ENCODE measurements around the gene CALML5. TPM values are rescaled to one million over a fixed set of nuclear protein-coding genes. Genes with fewer than 3 reads are reported as not detected.

The CALML5 gene
- polyA plus RNA-seq, 1 of the 3 experiments (the other 2 are of a cell fraction): not detected

GRCh38 chr10:5506246-5506645, 6.9 kb upstream of the CALML5 start:
- ChIA-PET CTCF (no interaction called here), POLR2A (no interaction called here)
- Histone ChIP-seq H3K36me3 (replicated peaks in 1 of 2; ENCODE audit: control insufficient read depth in 1 of 2, insufficient read depth in 2 of 2, low read length in 1 of 2) (no peaks in the 10 kb centered on the region), H3K4me1 (ENCODE audit: control insufficient read depth in 1 of 2, insufficient read depth in 2 of 2, low read depth in 1 of 2, low read length in 1 of 2) (no peaks in the 10 kb centered on the region; a peak in 1 of 4 replicates), H3K9me2 (no peaks in the 10 kb centered on the region), H3F3A (replicated peaks; ENCODE audit: insufficient read depth) (no peaks in the 10 kb centered on the region), H3K9me3 (no peaks in the 10 kb centered on the region), H3K27me3 (ENCODE audit: insufficient read depth) (no peaks in the 10 kb centered on the region), H3K9ac (no peak overlapping the region), H3K79me2 (ENCODE audit: insufficient read depth) (no peaks in the 10 kb centered on the region), H4K20me1 (ENCODE audit: insufficient read depth) (no peaks in the 10 kb centered on the region), H3K4me3 (ENCODE audit: low read depth in 2 of 2, low read length in 1 of 2) (no peak overlapping the region), H2AFZ (ENCODE audit: low read depth) (no peak overlapping the region), H3K27ac (ENCODE audit: low read depth in 2 of 2, low read length in 1 of 2) (no peak overlapping the region), H3K4me2 (no peak overlapping the region)
- DNase-seq: no peak
- TF ChIP-seq MAX (IDR thresholded peaks at IDR 0.05; ENCODE audit: low read depth): no peak
- TF ChIP-seq NFIC (IDR thresholded peaks at IDR 0.05; ENCODE audit: borderline replicate concordance): no peak
- TF ChIP-seq GATA2 (CRISPR knock-in tag; IDR thresholded peaks at IDR 0.05): no peak
- no peak for TF ChIP-seq USF2 (IDR thresholded peaks at IDR 0.05; ENCODE audit: borderline replicate concordance, low read depth, low read length)
- TF ChIP-seq FOSL2 (IDR thresholded peaks at IDR 0.05; ENCODE audit: borderline replicate concordance, low read depth): no peak
- no peak for TF ChIP-seq SMC3 (IDR thresholded peaks at IDR 0.05; ENCODE audit: low read depth, low read length)
- TF ChIP-seq CHD2 (IDR thresholded peaks at IDR 0.05; ENCODE audit: low read length, partially characterized antibody): no peak
- no peak for TF ChIP-seq RFX5 (IDR thresholded peaks at IDR 0.05; ENCODE audit: low read length)
- TF ChIP-seq IRF3 (IDR thresholded peaks at IDR 0.05; ENCODE audit: low read depth, low read length): no peak
- TF ChIP-seq EZH2phosphoT487 (IDR thresholded peaks at IDR 0.05; ENCODE audit: borderline replicate concordance, low read depth): no peak
- TF ChIP-seq YY1 (IDR thresholded peaks at IDR 0.05; ENCODE audit: low read depth): no peak
- 73% methylated on average over 2 of the region's 2 CpGs for whole genome bisulfite sequencing (ENCODE audit: low lambda C conversion rate)

GRCh38 chr10:5504146-5505072, 5.0 kb upstream of the CALML5 start:
- Histone ChIP-seq H3F3A (replicated peaks; ENCODE audit: insufficient read depth) (no peaks in the 10 kb centered on the region), H3K27me3 (ENCODE audit: insufficient read depth) (peaks cover 8% of the 10 kb centered on the region), H3K4me1 (ENCODE audit: control insufficient read depth in 1 of 2, insufficient read depth in 2 of 2, low read depth in 1 of 2, low read length in 1 of 2) (no peaks in the 10 kb centered on the region; a peak in 1 of 4 replicates), H3K4me2 (no peak overlapping the region), H2AFZ (ENCODE audit: low read depth) (no peak overlapping the region), H3K27ac (ENCODE audit: low read depth in 2 of 2, low read length in 1 of 2) (no peak overlapping the region), H3K9me2 (no peaks in the 10 kb centered on the region), H3K9ac (no peak overlapping the region), H3K79me2 (ENCODE audit: insufficient read depth) (no peaks in the 10 kb centered on the region), H3K36me3 (replicated peaks in 1 of 2; ENCODE audit: control insufficient read depth in 1 of 2, insufficient read depth in 2 of 2, low read length in 1 of 2) (no peaks in the 10 kb centered on the region), H3K9me3 (no peaks in the 10 kb centered on the region), H4K20me1 (ENCODE audit: insufficient read depth) (no peaks in the 10 kb centered on the region), H3K4me3 (ENCODE audit: low read depth in 2 of 2, low read length in 1 of 2) (no peak overlapping the region)
- ChIA-PET CTCF (no interaction called here), POLR2A (no interaction called here)
- TF ChIP-seq RXRA (IDR thresholded peaks at IDR 0.05; ENCODE audit: borderline replicate concordance, low read depth) (no peak), MEF2A (IDR thresholded peaks at IDR 0.05; ENCODE audit: borderline replicate concordance, low read depth) (no peak), FOXJ3 (CRISPR knock-in tag; IDR thresholded peaks at IDR 0.05) (no peak)
- no peak for DNase-seq
- 61% methylated on average over 14 of the region's 18 CpGs for WGBS (ENCODE audit: low lambda C conversion rate)

Measured in SK-N-SH (cell line).